Measurements from ENCODE around the gene EDDM13.
"Not testable (repeated sequence)": the region's sequence is repeated elsewhere in the genome, so short reads cannot be mapped to it uniquely, and the experiment has no call there.

EDDM13 gene

GRCh38 chr19:56272161-56272798 lies at the start of gene EDDM13:
Gene EDDM13 (plus strand): TSS chr19:56272748. CDS start chr19:56272835, 87 bp downstream.
- Histone ChIP-seq H3K27me3 (ENCODE audit: control insufficient read depth in 1 of 2, insufficient read depth in 2 of 2, low read length in 2 of 2) (no peaks in the 10 kb centered on the region), H3K36me3 (ENCODE audit: insufficient read depth, low read length) (no peaks in the 10 kb centered on the region), H3K4me3 (ENCODE audit: low read depth in 1 of 2, low read length in 2 of 2) (no peak within 1 kb of the TSS), H3K27ac (ENCODE audit: low read depth, low read length) (no peak within 1 kb of the TSS), H3K9me3 (ENCODE audit: low read length) (no peaks in the 10 kb centered on the region), H3K9ac (ENCODE audit: low read length) (no peak within 1 kb of the TSS), H3K4me1 (ENCODE audit: insufficient read depth, low read length) (no peaks in the 10 kb centered on the region)

GRCh38 chr19:56222901-56223300 lies 49.6 kb upstream of the EDDM13 start:
- Histone ChIP-seq H3K27ac (ENCODE audit: low read depth, low read length) (no peak overlapping the region), H3K9ac (ENCODE audit: low read length) (no peak overlapping the region), H3K9me3 (ENCODE audit: low read length) (no peaks in the 10 kb centered on the region), H3K4me3 (ENCODE audit: low read depth in 1 of 2, low read length in 2 of 2) (no peak overlapping the region), H3K36me3 (ENCODE audit: insufficient read depth, low read length) (no peaks in the 10 kb centered on the region), H3K27me3 (ENCODE audit: control insufficient read depth in 1 of 2, insufficient read depth in 2 of 2, low read length in 2 of 2) (peaks cover 0 to under 1% of the 10 kb centered on the region in 2 donors), H3K4me1 (ENCODE audit: insufficient read depth, low read length) (no peaks in the 10 kb centered on the region)

- no peaks in the 10 kb centered on the region for H3K9me3 ChIP-seq (ENCODE audit: low read length)
- H3K27me3 ChIP-seq (ENCODE audit: control insufficient read depth in 1 of 2, insufficient read depth in 2 of 2, low read length in 2 of 2): no peaks in the 10 kb centered on the region
- no peak overlapping the region for H3K4me3 ChIP-seq (ENCODE audit: low read depth in 1 of 2, low read length in 2 of 2)
- no peak overlapping the region for H3K27ac ChIP-seq (ENCODE audit: low read depth, low read length)
- no peaks in the 10 kb centered on the region for H3K36me3 ChIP-seq (ENCODE audit: insufficient read depth, low read length)
- H3K4me1 ChIP-seq (ENCODE audit: insufficient read depth, low read length): no peaks in the 10 kb centered on the region
- no peak overlapping the region for H3K9ac ChIP-seq (ENCODE audit: low read length)
Observed at GRCh38 chr19:56223481-56223880, 49.1 kb upstream of the EDDM13 start.

- H3K4me1 ChIP-seq (ENCODE audit: insufficient read depth, low read length): no peaks in the 10 kb centered on the region
- no peaks in the 10 kb centered on the region for H3K36me3 ChIP-seq (ENCODE audit: insufficient read depth, low read length)
- no peaks in the 10 kb centered on the region for H3K9me3 ChIP-seq (ENCODE audit: low read length)
- H3K27ac ChIP-seq (ENCODE audit: low read depth, low read length): no peak overlapping the region
- no peak overlapping the region for H3K9ac ChIP-seq (ENCODE audit: low read length)
- H3K4me3 ChIP-seq (ENCODE audit: low read depth in 1 of 2, low read length in 2 of 2): no peak overlapping the region
- H3K27me3 ChIP-seq (ENCODE audit: control insufficient read depth in 1 of 2, insufficient read depth in 2 of 2, low read length in 2 of 2): no peaks in the 10 kb centered on the region
Observed at GRCh38 chr19:56245121-56245740, 27.3 kb upstream of the EDDM13 start.

GRCh38 chr19:56245764-56246163 lies 26.8 kb upstream of the EDDM13 start:
- H3K9ac ChIP-seq (ENCODE audit: low read length); H3K36me3 ChIP-seq (ENCODE audit: insufficient read depth, low read length); H3K9me3 ChIP-seq (ENCODE audit: low read length); H3K4me1 ChIP-seq (ENCODE audit: insufficient read depth, low read length); H3K27ac ChIP-seq (ENCODE audit: low read depth, low read length); H3K4me3 ChIP-seq (ENCODE audit: low read depth in 1 of 2, low read length in 2 of 2); H3K27me3 ChIP-seq (ENCODE audit: control insufficient read depth in 1 of 2, insufficient read depth in 2 of 2, low read length in 2 of 2): not testable (repeated sequence)

- not testable (repeated sequence) for H3K27me3 ChIP-seq (ENCODE audit: control insufficient read depth in 1 of 2, insufficient read depth in 2 of 2, low read length in 2 of 2); H3K9me3 ChIP-seq (ENCODE audit: low read length); H3K27ac ChIP-seq (ENCODE audit: low read depth, low read length); H3K4me3 ChIP-seq (ENCODE audit: low read depth in 1 of 2, low read length in 2 of 2); H3K36me3 ChIP-seq (ENCODE audit: insufficient read depth, low read length); H3K4me1 ChIP-seq (ENCODE audit: insufficient read depth, low read length); H3K9ac ChIP-seq (ENCODE audit: low read length)
Observed at GRCh38 chr19:56248736-56249338, 23.7 kb upstream of the EDDM13 start.

GRCh38 chr19:56252699-56253422 lies 19.7 kb upstream of the EDDM13 start:
- H3K9ac ChIP-seq (ENCODE audit: low read length): no peak overlapping the region
- no peak overlapping the region for H3K4me3 ChIP-seq (ENCODE audit: low read depth in 1 of 2, low read length in 2 of 2)
- H3K9me3 ChIP-seq (ENCODE audit: low read length): no peaks in the 10 kb centered on the region
- H3K27ac ChIP-seq (ENCODE audit: low read depth, low read length): no peak overlapping the region
- H3K36me3 ChIP-seq (ENCODE audit: insufficient read depth, low read length): no peaks in the 10 kb centered on the region
- H3K27me3 ChIP-seq (ENCODE audit: control insufficient read depth in 1 of 2, insufficient read depth in 2 of 2, low read length in 2 of 2): no peaks in the 10 kb centered on the region
- no peaks in the 10 kb centered on the region for H3K4me1 ChIP-seq (ENCODE audit: insufficient read depth, low read length)

GRCh38 chr19:56253737-56254136 lies 18.8 kb upstream of the EDDM13 start:
- Histone ChIP-seq H3K27me3 (ENCODE audit: control insufficient read depth in 1 of 2, insufficient read depth in 2 of 2, low read length in 2 of 2) (no peaks in the 10 kb centered on the region), H3K4me3 (ENCODE audit: low read depth in 1 of 2, low read length in 2 of 2) (no peak overlapping the region), H3K9ac (ENCODE audit: low read length) (no peak overlapping the region), H3K27ac (ENCODE audit: low read depth, low read length) (no peak overlapping the region), H3K9me3 (ENCODE audit: low read length) (no peaks in the 10 kb centered on the region), H3K4me1 (ENCODE audit: insufficient read depth, low read length) (no peaks in the 10 kb centered on the region), H3K36me3 (ENCODE audit: insufficient read depth, low read length) (no peaks in the 10 kb centered on the region)

- Histone ChIP-seq H3K27me3 (ENCODE audit: control insufficient read depth in 1 of 2, insufficient read depth in 2 of 2, low read length in 2 of 2) (no peaks in the 10 kb centered on the region), H3K27ac (ENCODE audit: low read depth, low read length) (no peak overlapping the region), H3K36me3 (ENCODE audit: insufficient read depth, low read length) (no peaks in the 10 kb centered on the region), H3K4me1 (ENCODE audit: insufficient read depth, low read length) (no peaks in the 10 kb centered on the region), H3K9me3 (ENCODE audit: low read length) (no peaks in the 10 kb centered on the region), H3K9ac (ENCODE audit: low read length) (no peak overlapping the region), H3K4me3 (ENCODE audit: low read depth in 1 of 2, low read length in 2 of 2) (no peak overlapping the region)
Observed at GRCh38 chr19:56258272-56258671, 14.3 kb upstream of the EDDM13 start.

GRCh38 chr19:56261145-56261544 lies 11.4 kb upstream of the EDDM13 start:
- no peak overlapping the region for H3K4me3 ChIP-seq (ENCODE audit: low read depth in 1 of 2, low read length in 2 of 2)
- no peaks in the 10 kb centered on the region for H3K27me3 ChIP-seq (ENCODE audit: control insufficient read depth in 1 of 2, insufficient read depth in 2 of 2, low read length in 2 of 2)
- no peak overlapping the region for H3K27ac ChIP-seq (ENCODE audit: low read depth, low read length)

GRCh38 chr19:56261932-56262331 lies 10.6 kb upstream of the EDDM13 start:
- H3K36me3 ChIP-seq (ENCODE audit: insufficient read depth, low read length); H3K9ac ChIP-seq (ENCODE audit: low read length); H3K4me1 ChIP-seq (ENCODE audit: insufficient read depth, low read length); H3K9me3 ChIP-seq (ENCODE audit: low read length); H3K27me3 ChIP-seq (ENCODE audit: control insufficient read depth in 1 of 2, insufficient read depth in 2 of 2, low read length in 2 of 2); H3K4me3 ChIP-seq (ENCODE audit: low read depth in 1 of 2, low read length in 2 of 2); H3K27ac ChIP-seq (ENCODE audit: low read depth, low read length): not testable (repeated sequence)

More at GRCh38 chr19:56261145-56261544, 11.4 kb upstream of the EDDM13 start:
- Histone ChIP-seq H3K9ac (ENCODE audit: low read length) (no peak overlapping the region), H3K36me3 (ENCODE audit: insufficient read depth, low read length) (no peaks in the 10 kb centered on the region), H3K9me3 (ENCODE audit: low read length) (no peaks in the 10 kb centered on the region), H3K4me1 (ENCODE audit: insufficient read depth, low read length) (no peaks in the 10 kb centered on the region)
